HT1080 (cell line): ENCODE measurements around the gene CCDC40. TPM values are rescaled to one million over a fixed set of nuclear protein-coding genes. Genes with fewer than 3 reads are reported as not detected.

Experiments used
- DNase-seq: peaks from one replicate; pipeline ENCODE4 v3.0.0-alpha.2; 2015; ENCODE audit warnings: low read depth
- total RNA-seq: library from RNA; depleted of rRNA; stranded (reverse); fragments of >200 nt; shearing (Covaris generic); gene quantifications from 2 replicates; pipeline ENCODE4 v1.2.3, GENCODE V29; 2014

CCDC40 gene
- total RNA-seq, 1 experiment from 2014 or later = 0.27 TPM

- DNase-seq = no peak
Measured at GRCh38 chr17:80110927-80111701, 74.7 kb downstream of the CCDC40 start.

- no peak for DNase-seq
Measured at GRCh38 chr17:80111702-80112470, 75.4 kb downstream of the CCDC40 start.

DNA sequence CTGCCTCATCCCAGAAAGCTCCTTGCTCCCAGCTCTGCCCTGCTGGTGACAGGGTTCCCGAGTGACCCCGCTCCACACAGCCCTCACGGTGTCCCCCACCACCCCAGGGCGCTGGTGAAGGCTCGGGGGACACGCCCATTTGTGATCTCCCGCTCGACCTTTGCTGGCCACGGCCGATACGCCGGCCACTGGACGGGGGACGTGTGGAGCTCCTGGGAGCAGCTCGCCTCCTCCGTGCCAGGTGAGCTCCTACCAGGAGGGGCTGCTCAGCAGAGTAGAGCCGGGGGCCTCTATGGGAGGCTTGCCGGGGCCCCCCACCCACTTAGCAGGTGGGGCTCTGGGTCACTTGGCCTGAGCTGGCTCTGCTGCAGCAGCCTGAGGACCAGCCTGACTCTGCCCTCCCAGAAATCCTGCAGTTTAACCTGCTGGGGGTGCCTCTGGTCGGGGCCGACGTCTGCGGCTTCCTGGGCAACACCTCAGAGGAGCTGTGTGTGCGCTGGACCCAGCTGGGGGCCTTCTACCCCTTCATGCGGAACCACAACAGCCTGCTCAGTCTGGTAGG is 76.1 kb downstream of the CCDC40 start:
- DNase-seq = no peak

DNA sequence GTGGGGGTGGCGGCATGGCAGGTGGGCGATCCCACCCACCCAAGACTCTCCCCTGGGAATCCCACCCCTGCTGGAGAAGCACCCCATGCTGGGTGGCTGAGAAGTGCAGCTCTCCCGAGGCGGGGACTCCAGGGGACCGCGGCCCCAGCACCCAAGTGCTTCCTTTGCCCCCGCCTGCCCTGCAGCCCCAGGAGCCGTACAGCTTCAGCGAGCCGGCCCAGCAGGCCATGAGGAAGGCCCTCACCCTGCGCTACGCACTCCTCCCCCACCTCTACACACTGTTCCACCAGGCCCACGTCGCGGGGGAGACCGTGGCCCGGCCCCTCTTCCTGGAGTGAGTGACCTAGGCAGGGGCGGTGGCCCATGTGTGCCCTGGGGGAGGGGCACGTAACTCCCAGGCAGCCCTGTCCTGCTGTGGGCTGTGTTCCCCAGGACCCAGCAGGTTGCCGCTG is 76.6 kb downstream of the CCDC40 start:
- no peak for DNase-seq

- DNase-seq = no peak
Measured at GRCh38 chr17:80114758-80115157, 78.3 kb downstream of the CCDC40 start.

DNA sequence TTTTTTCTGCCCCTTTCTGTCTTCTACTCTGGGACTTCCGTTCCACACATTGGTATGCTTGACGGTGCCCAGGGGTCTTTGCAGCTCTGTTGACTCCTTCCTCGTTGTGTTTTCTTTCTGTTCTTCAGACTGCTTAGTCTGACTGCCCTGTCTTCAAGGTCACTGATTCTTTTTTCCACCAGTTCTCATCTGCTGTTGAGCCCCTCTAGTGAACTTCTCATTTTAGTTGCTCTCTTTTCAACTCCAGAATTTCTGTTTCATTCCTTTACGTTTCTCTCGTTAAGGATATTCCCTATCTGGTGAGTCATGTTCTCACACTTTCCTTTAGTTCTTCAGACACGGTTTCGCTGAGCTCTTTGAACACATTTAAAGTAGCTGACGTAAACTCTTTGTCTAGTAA is 78.7 kb downstream of the CCDC40 start:
- no peak for DNase-seq

DNA sequence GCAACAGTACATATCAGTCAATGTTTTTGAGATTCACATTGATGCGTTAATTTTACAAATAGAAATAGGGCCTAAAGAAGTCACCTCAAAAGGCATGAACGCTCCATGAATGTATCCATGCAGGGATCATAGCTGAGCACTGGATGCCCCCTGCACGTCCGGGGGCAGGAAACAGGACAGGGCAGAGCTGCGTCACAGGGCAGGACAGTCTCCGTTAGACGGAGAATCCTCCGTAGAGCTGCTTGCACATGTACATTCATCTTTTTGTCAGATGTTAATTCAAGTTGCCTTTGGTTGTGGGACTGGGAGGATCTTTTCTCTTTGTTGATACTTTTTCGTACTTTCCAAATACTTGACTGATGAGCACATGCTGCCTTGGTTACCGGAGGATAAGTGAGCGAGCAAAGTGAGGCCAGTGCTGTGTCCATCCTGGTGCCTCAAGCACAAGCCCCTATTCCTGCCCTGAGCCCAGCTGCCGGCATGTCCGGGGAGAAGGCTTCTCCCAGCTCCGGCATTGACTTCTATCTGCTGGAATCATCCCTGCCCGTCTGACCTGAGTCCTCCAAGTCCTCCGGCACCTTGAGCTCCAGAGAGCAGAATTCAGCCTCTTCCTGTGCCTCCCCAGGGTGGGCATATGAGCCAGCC is 80.0 kb downstream of the CCDC40 start:
- DNase-seq = no peak

DNA sequence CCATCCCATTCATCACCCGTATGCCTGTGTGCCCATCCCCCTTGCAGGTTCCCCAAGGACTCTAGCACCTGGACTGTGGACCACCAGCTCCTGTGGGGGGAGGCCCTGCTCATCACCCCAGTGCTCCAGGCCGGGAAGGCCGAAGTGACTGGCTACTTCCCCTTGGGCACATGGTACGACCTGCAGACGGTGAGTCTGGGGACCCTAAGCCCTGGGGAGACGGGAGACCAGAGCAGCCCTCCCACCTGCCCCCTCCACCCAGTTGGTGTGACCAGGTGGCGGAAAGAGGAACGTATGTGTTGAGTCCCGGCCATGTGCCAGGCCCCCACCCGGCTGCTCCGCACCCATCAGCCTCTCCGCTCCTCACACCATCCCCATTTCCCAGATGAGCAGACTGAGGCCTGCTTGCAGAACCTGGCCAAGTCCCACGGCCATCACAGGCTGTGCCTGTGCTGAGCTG is 80.5 kb downstream of the CCDC40 start:
- DNase-seq = no peak

DNA sequence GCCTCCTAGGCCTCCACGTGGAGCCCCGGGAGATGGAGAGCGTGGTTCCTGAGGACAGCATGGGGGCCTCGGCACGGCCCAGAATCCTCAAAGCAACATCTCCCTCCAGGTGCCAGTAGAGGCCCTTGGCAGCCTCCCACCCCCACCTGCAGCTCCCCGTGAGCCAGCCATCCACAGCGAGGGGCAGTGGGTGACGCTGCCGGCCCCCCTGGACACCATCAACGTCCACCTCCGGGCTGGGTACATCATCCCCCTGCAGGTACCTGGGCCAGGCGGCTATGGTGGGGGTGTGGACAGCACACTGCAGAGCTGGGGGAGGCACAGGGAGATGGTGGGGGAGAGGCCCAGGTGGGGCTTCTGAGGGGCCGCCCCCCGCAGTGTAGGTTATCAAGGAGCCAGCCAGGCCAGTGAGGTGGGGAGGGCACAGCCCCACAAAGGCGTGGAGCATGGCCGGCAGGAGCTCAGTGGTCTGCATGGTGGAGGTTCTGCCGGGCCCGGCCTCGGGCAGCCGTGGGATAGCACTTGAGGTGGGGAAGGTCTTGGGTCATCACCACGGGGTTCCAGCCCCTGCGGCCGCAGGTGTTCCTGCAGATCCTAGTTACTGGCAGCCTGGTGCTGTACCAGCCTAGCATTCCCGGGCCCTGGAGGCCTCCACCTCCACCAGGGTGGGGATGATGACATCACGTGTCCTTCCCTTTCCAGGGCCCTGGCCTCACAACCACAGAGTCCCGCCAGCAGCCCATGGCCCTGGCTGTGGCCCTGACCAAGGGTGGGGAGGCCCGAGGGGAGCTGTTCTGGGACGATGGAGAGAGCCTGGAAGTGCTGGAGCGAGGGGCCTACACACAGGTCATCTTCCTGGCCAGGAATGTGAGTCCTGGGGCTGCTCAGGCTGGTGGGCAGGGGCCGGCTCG is 81.3 kb downstream of the CCDC40 start:
- DNase-seq = no peak

DNA sequence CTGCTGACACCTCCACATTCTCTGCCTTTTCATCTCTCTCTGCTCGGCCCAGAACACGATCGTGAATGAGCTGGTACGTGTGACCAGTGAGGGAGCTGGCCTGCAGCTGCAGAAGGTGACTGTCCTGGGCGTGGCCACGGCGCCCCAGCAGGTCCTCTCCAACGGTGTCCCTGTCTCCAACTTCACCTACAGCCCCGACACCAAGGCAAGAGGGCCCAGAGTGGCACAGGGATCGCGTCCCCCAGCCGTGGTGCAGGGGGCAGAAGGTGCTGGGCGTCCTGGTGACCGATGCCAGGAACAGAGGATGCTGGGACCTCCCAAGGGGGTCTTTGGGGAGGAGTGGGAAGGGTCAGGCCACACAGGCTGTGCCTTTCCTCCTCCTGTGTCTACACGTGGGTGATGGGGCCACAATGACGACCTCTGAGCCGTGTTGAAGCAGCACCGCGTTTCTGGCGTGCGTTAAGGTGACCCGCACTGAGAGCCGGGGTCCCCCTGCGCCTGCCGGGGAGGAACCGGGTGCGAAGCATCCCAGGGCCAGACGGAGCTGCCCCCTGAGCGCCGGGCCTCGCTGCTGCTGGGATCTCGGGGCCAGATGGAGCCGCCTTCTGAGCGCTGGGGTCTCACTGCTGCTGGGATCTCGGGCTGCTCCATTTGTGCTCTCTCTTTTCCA is 82.3 kb downstream of the CCDC40 start:
- no peak for DNase-seq

GRCh38 chr17:80119271-80119791 is 82.9 kb downstream of the CCDC40 start:
- DNase-seq = no peak

- no peak for DNase-seq
Measured at GRCh38 chr17:80119839-80120238, 83.4 kb downstream of the CCDC40 start.

DNA sequence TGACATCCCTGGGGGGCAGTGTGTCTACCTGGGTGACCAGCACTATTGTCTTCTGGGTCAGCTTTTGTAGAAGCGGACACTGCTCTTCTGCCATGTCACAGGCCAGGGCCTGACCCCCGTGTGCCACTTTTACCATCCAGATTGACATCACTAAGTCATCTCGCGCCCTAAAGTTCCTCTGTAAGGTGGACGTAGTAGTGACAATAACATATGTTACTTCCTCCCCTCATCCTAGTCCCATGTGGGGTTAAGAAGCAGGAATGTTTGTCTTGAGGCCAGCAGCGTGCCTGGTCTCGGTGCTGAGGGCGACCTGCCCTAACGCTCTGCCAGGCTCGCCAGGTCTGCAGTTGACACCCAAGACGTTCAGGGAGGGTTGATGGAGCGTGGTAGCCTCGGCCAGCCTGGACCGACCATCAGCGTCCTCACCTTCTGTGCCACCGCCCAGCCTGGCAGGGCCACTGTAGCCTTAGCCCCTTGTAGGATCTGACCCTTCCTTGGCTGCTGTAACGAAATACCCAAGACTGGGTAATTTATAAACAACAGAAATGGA is 85.7 kb downstream of the CCDC40 start:
- no peak for DNase-seq

DNA sequence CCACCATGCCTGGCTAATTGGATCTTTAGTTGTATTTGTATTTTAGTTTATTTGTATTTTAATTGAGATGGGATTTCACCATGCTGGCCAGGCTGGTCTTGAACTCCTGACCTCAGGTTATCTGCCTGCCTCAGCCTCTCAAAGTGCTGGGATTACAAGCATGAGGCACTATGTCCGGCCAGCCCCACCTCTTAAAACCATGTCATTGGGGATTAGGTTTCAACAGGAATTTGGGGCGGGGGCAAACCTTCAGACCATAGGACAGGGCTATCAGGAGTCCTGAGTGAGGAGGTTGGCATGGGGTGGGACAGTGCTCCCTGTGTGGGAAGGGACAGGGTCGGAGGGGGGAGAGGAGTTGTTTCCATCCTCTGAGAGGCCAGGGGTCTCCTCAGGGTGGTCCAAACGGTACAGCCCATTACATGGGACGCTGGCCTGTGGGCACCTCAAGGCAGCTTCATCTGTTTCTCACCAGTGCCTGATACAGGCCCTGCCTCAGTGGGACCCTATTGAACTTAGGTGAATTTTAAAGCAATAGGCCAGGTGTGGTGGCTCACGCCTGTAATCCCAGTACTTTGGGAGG is 86.6 kb downstream of the CCDC40 start:
- no peak for DNase-seq

- DNase-seq = no peak
Measured at GRCh38 chr17:80123791-80124190, 87.3 kb downstream of the CCDC40 start.

GRCh38 chr17:80124351-80124981 is 88.0 kb downstream of the CCDC40 start:
- DNase-seq = no peak

DNA sequence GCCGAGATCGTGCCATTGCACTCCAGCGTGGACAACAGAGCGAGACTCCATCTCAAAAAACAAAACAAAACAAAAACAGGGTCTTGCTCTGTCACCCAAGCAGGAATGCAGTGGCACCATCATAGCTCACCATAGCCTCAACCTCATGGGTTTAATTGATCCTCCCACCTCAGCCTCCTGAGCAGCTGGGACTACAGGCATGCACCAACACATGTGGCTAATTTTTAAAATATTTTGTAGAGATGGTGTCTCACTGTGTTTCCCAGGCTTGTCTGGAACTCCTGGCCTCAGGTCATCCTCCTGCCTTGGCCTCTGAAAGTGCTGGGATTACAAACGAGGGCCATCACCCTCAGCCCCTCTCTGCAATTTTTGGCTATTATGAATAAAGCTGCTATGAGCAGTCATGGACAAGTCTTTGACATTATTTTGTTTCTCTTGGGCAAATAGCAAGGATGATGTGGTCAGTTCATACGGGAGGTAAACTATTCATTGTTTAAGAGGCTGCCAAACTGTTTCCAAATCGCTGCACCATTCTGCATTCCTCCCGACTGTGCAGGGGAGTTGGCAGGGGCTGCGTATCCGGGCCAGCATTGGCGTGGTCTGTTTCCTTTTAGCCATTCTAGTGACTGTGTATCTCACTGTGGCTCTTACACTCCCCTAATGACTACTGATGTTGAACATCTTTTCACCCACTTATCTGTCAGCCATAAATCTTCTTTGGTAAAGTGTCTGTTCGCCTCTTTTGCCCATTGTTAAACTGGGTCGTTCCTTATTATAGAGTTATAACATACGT is 89.4 kb downstream of the CCDC40 start:
- DNase-seq = no peak

GRCh38 chr17:80126449-80126715 is 89.9 kb downstream of the CCDC40 start:
- no peak for DNase-seq
